Neural progenitor cell (in vitro differentiated cells): ENCODE results near the gene GNB3. TPM values are rescaled to one million over a fixed set of nuclear protein-coding genes. Genes with fewer than 3 reads are reported as not detected.

Source experiments
- DNase-seq: peaks from one replicate; pipeline ENCODE4 v3.0.0-alpha.2; 2016; ENCODE audit warnings: low spot score
- H2AFZ ChIP-seq: fragments of 200-600 bp; sonication (generic); replicated peaks from 2 replicates; pipeline ENCODE4 v1.6.1; 2016; ENCODE audit warnings: antibody characterized with exemption
- H3F3A ChIP-seq: fragments of 200-600 bp; sonication (generic); 2 replicates; pipeline ENCODE4 v1.6.1; 2016; ENCODE audit warnings: antibody characterized with exemption, low read depth
- H3K27ac ChIP-seq: fragments of 200-600 bp; sonication (generic); 2 replicates; pipeline ENCODE4 v1.5.1; 2016; ENCODE audit warnings: mild to moderate bottlenecking
- H3K27me3 ChIP-seq: fragments of 200-600 bp; sonication (generic); 2 replicates; pipeline ENCODE4 v1.6.1; 2016; ENCODE audit warnings: mild to moderate bottlenecking, moderate library complexity
- H3K36me3 ChIP-seq: fragments of 200-600 bp; sonication (generic); 2 replicates; pipeline ENCODE4 v1.5.1; 2016
- H3K4me1 ChIP-seq: fragments of 200-600 bp; sonication (generic); 2 replicates; pipeline ENCODE4 v1.6.1; 2016; ENCODE audit warnings: mixed run types
- H3K4me2 ChIP-seq: fragments of 200-600 bp; sonication (generic); 2 replicates; pipeline ENCODE4 v1.6.1; 2016
- H3K4me3 ChIP-seq: fragments of 200-600 bp; sonication (generic); 2 replicates; pipeline ENCODE4 v1.5.1; 2016
- H3K79me2 ChIP-seq: fragments of 200-600 bp; sonication (generic); 2 replicates; pipeline ENCODE4 v1.6.1; 2016; ENCODE audit warnings: low read depth
- H3K9ac ChIP-seq: fragments of 200-600 bp; sonication (generic); 2 replicates; pipeline ENCODE4 v1.6.1; 2016
- H3K9me3 ChIP-seq: fragments of 200-600 bp; sonication (generic); 2 replicates; pipeline ENCODE4 v1.5.1; 2016; ENCODE audit warnings: low read depth
- H4K20me1 ChIP-seq: fragments of 200-600 bp; sonication (generic); 2 replicates; pipeline ENCODE4 v1.6.1; 2016; ENCODE audit warnings: low read depth
- H3K27ac Mint-ChIP-seq: 3 replicates; pipeline ENCODE4 v1.8.0; 2021; ENCODE audit warnings: mixed read lengths
- H3K27me3 Mint-ChIP-seq: 2 replicates; pipeline ENCODE4 v1.8.0; 2022; ENCODE audit warnings: low read depth, mild to moderate bottlenecking, inconsistent platforms, moderate library complexity, mixed read lengths; ENCODE audit not compliant: insufficient read depth
- H3K36me3 Mint-ChIP-seq: 3 replicates; pipeline ENCODE4 v1.8.0; 2021; ENCODE audit warnings: mixed read lengths
- H3K4me1 Mint-ChIP-seq: 3 replicates; pipeline ENCODE4 v1.8.0; 2021; ENCODE audit warnings: mixed read lengths
- H3K4me3 Mint-ChIP-seq: 3 replicates; pipeline ENCODE4 v1.8.0; 2021; ENCODE audit warnings: mild to moderate bottlenecking, moderate library complexity, mixed read lengths
- H3K9me3 Mint-ChIP-seq: 3 replicates; pipeline ENCODE4 v1.8.0; 2020; ENCODE audit warnings: mixed read lengths
- CTCF ChIP-seq: fragments of 200-600 bp; sonication (generic); IDR thresholded peaks from 2 replicates; pipeline ENCODE4 v1.5.1; 2017; ENCODE audit warnings: antibody characterized with exemption, mild to moderate bottlenecking
- EZH2 ChIP-seq: fragments of 200-600 bp; sonication (generic); IDR thresholded peaks from 2 replicates; pipeline ENCODE4 v1.6.1; 2017; ENCODE audit warnings: antibody characterized with exemption, mild to moderate bottlenecking, moderate library complexity
- EZH2phosphoT487 ChIP-seq: fragments of 200-600 bp; sonication (generic); IDR thresholded peaks from 2 replicates; pipeline ENCODE4 v1.6.1; 2017; ENCODE audit warnings: antibody characterized with exemption
- total RNA-seq: library from RNA; depleted of rRNA; stranded (reverse); fragments of >200 nt; gene quantifications from 2 replicates; pipeline ENCODE4 v1.2.3, GENCODE V29; 2015; ENCODE audit warnings: low replicate concordance

Gene GNB3
- total RNA-seq, 1 donor from 2014 or later, result 2.7 TPM

- Mint-ChIP-seq H3K27me3 (peaks cover 6% of the 10 kb centered on the region), H3K9me3 (no peaks in the 10 kb centered on the region), H3K36me3 (peaks cover 34% of the 10 kb centered on the region), H3K27ac (no peak overlapping the region), H3K4me3 (no peak overlapping the region), H3K4me1 (peaks cover 28% of the 10 kb centered on the region)
- no peak overlapping the region for H3K4me3 ChIP-seq
- no peak for DNase-seq
- peaks cover 47% of the 10 kb centered on the region for H3F3A ChIP-seq
- no peaks in the 10 kb centered on the region for H3K36me3 ChIP-seq
- H2AFZ ChIP-seq, result no peak overlapping the region
- TF ChIP-seq CTCF, result no peak
- TF ChIP-seq EZH2, result no peak
- no peak for TF ChIP-seq EZH2phosphoT487
- H3K4me2 ChIP-seq, result no peak overlapping the region
- peaks cover 41% of the 10 kb centered on the region for H4K20me1 ChIP-seq
- no peaks in the 10 kb centered on the region for H3K27me3 ChIP-seq
- no peak overlapping the region for H3K9ac ChIP-seq
- H3K9me3 ChIP-seq, result no peaks in the 10 kb centered on the region
- H3K27ac ChIP-seq, result no peak overlapping the region
- peaks cover 27% of the 10 kb centered on the region for H3K4me1 ChIP-seq
- H3K79me2 ChIP-seq, result no peaks in the 10 kb centered on the region
These were observed 1.4 kb downstream of the GNB3 start for GRCh38 chr12:6842075-6842474.

- no peaks in the 10 kb centered on the region for H3K36me3 ChIP-seq
- H3K4me1 Mint-ChIP-seq, result peaks cover 34% of the 10 kb centered on the region
These were observed 2.6 kb downstream of the GNB3 start for GRCh38 chr12:6843118-6843902.

GRCh38 chr12:6845395-6845794 lies 4.7 kb downstream of the GNB3 start:
- Histone ChIP-seq H3K36me3 (no peaks in the 10 kb centered on the region), H3K9me3 (no peaks in the 10 kb centered on the region), H2AFZ (no peak overlapping the region), H3K4me2 (no peak overlapping the region), H3K27ac (no peak overlapping the region), H4K20me1 (peaks cover 29% of the 10 kb centered on the region), H3K9ac (no peak overlapping the region), H3K4me3 (no peak overlapping the region), H3F3A (peaks cover 42% of the 10 kb centered on the region), H3K79me2 (peaks cover 20% of the 10 kb centered on the region), H3K4me1 (peaks cover 20% of the 10 kb centered on the region), H3K27me3 (no peaks in the 10 kb centered on the region)
- Mint-ChIP-seq H3K9me3 (no peaks in the 10 kb centered on the region), H3K4me3 (no peak overlapping the region), H3K4me1 (peaks cover 36% of the 10 kb centered on the region), H3K27me3 (peaks cover 9% of the 10 kb centered on the region), H3K36me3 (peaks cover 46% of the 10 kb centered on the region), H3K27ac (no peak overlapping the region)
- DNase-seq, result no peak
- TF ChIP-seq EZH2phosphoT487 (no peak), EZH2 (no peak), CTCF (no peak)

More at GRCh38 chr12:6843118-6843902, 2.6 kb downstream of the GNB3 start:
- Mint-ChIP-seq H3K27me3 (peaks cover 6% of the 10 kb centered on the region), H3K4me3 (peak overlapping the region; percentile 69), H3K36me3 (peaks cover 39% of the 10 kb centered on the region), H3K27ac (peak overlapping the region; percentile 60), H3K9me3 (no peaks in the 10 kb centered on the region)
- Histone ChIP-seq H3K27me3 (no peaks in the 10 kb centered on the region), H3K4me1 (peaks cover 27% of the 10 kb centered on the region), H3K27ac (no peak overlapping the region), H3K4me2 (no peak overlapping the region), H3K9ac (no peak overlapping the region), H4K20me1 (peaks cover 32% of the 10 kb centered on the region), H3K79me2 (no peaks in the 10 kb centered on the region), H3K4me3 (no peak overlapping the region), H3K9me3 (no peaks in the 10 kb centered on the region), H2AFZ (no peak overlapping the region), H3F3A (peaks cover 53% of the 10 kb centered on the region)
- peak; percentile 37 for DNase-seq
- TF ChIP-seq EZH2phosphoT487 (no peak), CTCF (peak; percentile 15), EZH2 (no peak)
